DOHH2 (cell line): ENCODE measurements around the gene WFDC1.

Experiments used
- CTCF ChIP-seq: fragments of 200-600 bp; sonication (generic); IDR thresholded peaks from one replicate; pipeline ENCODE4 v1.5.1; 2014; ENCODE audit warnings: antibody characterized with exemption, mild to moderate bottlenecking, low read depth, low read length; ENCODE audit not compliant: poor library complexity, severe bottlenecking
- EZH2phosphoT487 ChIP-seq: fragments of 200-600 bp; sonication (generic); IDR thresholded peaks from 2 replicates; pipeline ENCODE4 v1.6.1; 2017; ENCODE audit warnings: borderline replicate concordance, mild to moderate bottlenecking, antibody characterized with exemption, low read length, moderate library complexity, mixed read lengths

GRCh38 chr16:84303516-84303915, 8.8 kb downstream of the WFDC1 start:
- TF ChIP-seq CTCF, result no peak
- no peak for TF ChIP-seq EZH2phosphoT487
